Central memory CD8-positive, alpha-beta T cell (primary cell): ENCODE data around the gene FAT1.

Source experiments
- ATAC-seq: fragments of 150-1000 bp; cut with Tn5 transposase; replicated peaks from 2 replicates; pipeline ENCODE4 v1.10.0; 2022; ENCODE audit warnings: mild to moderate bottlenecking, moderate FRiP score, moderate number of reproducible peaks; ENCODE audit not compliant: poor library complexity, severe bottlenecking; ENCODE audit errors: extremely low read depth
- DNase-seq, 2 donors: peaks; one replicate each; pipeline ENCODE4 v3.0.0; 2021; ENCODE audit warnings: low spot score in 2 of 2
- H3K27ac Mint-ChIP-seq: one replicate; pipeline ENCODE4 v1.8.0; 2022; ENCODE audit warnings: low read depth, mild to moderate bottlenecking, moderate library complexity, mixed read lengths
- H3K27me3 Mint-ChIP-seq: one replicate; pipeline ENCODE4 v1.8.0; 2022; ENCODE audit warnings: mixed read lengths
- H3K36me3 Mint-ChIP-seq: one replicate; pipeline ENCODE4 v1.8.0; 2022; ENCODE audit warnings: mild to moderate bottlenecking, moderate library complexity, mixed read lengths; ENCODE audit not compliant: insufficient read depth
- H3K4me1 Mint-ChIP-seq: one replicate; pipeline ENCODE4 v1.8.0; 2022; ENCODE audit warnings: mixed read lengths
- H3K4me3 Mint-ChIP-seq: one replicate; pipeline ENCODE4 v1.8.0; 2022; ENCODE audit warnings: mild to moderate bottlenecking, moderate library complexity, mixed read lengths
- H3K9me3 Mint-ChIP-seq: one replicate; pipeline ENCODE4 v1.8.0; 2022; ENCODE audit warnings: mixed read lengths

Gene FAT1

GRCh38 chr4:186740822-186741221 lies 17.2 kb upstream of the FAT1 start:
- DNase-seq = no peak
- no peaks in the 10 kb centered on the region for H3K36me3 Mint-ChIP-seq
- no peak for ATAC-seq
- no peaks in the 10 kb centered on the region for H3K4me1 Mint-ChIP-seq
- H3K27ac Mint-ChIP-seq = no peak overlapping the region
- H3K9me3 Mint-ChIP-seq = peaks cover 6% of the 10 kb centered on the region
- H3K27me3 Mint-ChIP-seq = no peaks in the 10 kb centered on the region
- H3K4me3 Mint-ChIP-seq = no peak overlapping the region

DNA sequence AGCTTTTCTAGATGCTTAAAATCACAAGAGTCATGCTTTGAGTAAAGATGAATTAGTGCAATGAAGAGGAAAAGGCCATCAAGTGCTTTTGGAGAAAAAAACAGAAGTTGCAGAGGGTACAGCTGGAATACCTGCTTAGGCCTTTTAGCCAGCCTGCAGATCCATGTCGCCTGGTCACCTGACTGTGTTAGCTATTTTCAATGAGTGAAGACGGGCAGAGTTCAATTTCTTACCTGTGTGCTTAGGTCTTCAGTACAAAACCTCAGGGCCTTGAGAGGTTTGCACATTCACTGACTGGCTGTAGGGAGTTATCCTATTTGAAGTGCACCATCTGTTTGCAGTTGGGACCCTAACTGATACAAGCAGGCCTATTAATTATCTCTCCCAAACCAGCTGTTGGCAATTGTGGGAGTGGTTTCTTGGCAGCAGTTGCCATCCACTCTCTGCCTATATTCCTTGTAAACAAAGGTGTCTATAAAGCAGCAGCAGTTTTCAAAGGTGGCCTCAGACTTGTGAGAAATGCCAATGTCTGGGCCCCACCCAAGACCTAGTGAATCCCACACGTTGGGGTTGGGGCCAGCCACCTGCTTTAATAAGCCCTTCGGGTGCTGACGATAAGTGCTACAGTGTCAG lies 16.3 kb upstream of the FAT1 start:
- no peaks in the 10 kb centered on the region for H3K36me3 Mint-ChIP-seq
- H3K4me1 Mint-ChIP-seq = no peaks in the 10 kb centered on the region
- no peaks in the 10 kb centered on the region for H3K27me3 Mint-ChIP-seq
- H3K27ac Mint-ChIP-seq = no peak overlapping the region
- no peak for DNase-seq
- no peak for ATAC-seq
- H3K9me3 Mint-ChIP-seq = peaks cover 6% of the 10 kb centered on the region
- H3K4me3 Mint-ChIP-seq = no peak overlapping the region

GRCh38 chr4:186739317-186739716 lies 15.7 kb upstream of the FAT1 start:
- Mint-ChIP-seq H3K27ac (no peak overlapping the region), H3K4me3 (no peak overlapping the region), H3K36me3 (peaks cover 2% of the 10 kb centered on the region), H3K27me3 (no peaks in the 10 kb centered on the region), H3K4me1 (no peaks in the 10 kb centered on the region), H3K9me3 (peaks cover 6% of the 10 kb centered on the region)
- no peak for ATAC-seq
- DNase-seq = no peak

- H3K27me3 Mint-ChIP-seq = no peaks in the 10 kb centered on the region
- peaks cover 6% of the 10 kb centered on the region for H3K9me3 Mint-ChIP-seq
- no peak for DNase-seq
Measured at GRCh38 chr4:186738421-186738820, 14.8 kb upstream of the FAT1 start.

DNA sequence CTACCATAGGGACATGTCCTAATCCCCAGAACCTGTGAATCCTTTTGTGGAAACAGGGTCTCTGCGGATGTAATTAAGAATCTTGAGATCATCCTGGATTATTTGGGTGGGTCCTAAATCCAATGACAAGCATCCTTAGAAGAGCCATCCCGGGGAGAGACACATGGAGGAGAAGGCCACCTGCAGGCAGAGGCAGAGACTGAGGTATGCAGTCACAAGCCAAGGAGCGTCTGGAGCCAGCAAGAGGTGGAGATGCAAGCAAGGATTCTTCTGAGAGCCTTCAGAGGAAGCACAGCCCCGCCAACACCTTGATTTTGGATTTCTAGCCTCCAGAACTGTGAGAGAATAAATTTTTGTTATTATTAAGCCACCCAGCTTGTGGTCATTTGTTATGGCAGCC lies 13.8 kb upstream of the FAT1 start:
- Mint-ChIP-seq H3K9me3 (peaks cover 12% of the 10 kb centered on the region), H3K4me3 (no peak overlapping the region), H3K36me3 (peaks cover 2% of the 10 kb centered on the region), H3K27me3 (no peaks in the 10 kb centered on the region), H3K4me1 (no peaks in the 10 kb centered on the region), H3K27ac (no peak overlapping the region)
- no peak for DNase-seq
- no peak for ATAC-seq

More at GRCh38 chr4:186738421-186738820, 14.8 kb upstream of the FAT1 start:
- no peak overlapping the region for H3K27ac Mint-ChIP-seq
- H3K4me3 Mint-ChIP-seq = no peak overlapping the region
- H3K36me3 Mint-ChIP-seq = peaks cover 2% of the 10 kb centered on the region
- ATAC-seq = no peak
- no peaks in the 10 kb centered on the region for H3K4me1 Mint-ChIP-seq

GRCh38 chr4:186736466-186736865 lies 12.8 kb upstream of the FAT1 start:
- H3K9me3 Mint-ChIP-seq = peaks cover 14% of the 10 kb centered on the region
- no peak for ATAC-seq
- H3K27ac Mint-ChIP-seq = no peak overlapping the region
- H3K4me3 Mint-ChIP-seq = no peak overlapping the region
- H3K36me3 Mint-ChIP-seq = peaks cover 2% of the 10 kb centered on the region
- no peaks in the 10 kb centered on the region for H3K4me1 Mint-ChIP-seq
- DNase-seq = no peak
- no peaks in the 10 kb centered on the region for H3K27me3 Mint-ChIP-seq

DNA sequence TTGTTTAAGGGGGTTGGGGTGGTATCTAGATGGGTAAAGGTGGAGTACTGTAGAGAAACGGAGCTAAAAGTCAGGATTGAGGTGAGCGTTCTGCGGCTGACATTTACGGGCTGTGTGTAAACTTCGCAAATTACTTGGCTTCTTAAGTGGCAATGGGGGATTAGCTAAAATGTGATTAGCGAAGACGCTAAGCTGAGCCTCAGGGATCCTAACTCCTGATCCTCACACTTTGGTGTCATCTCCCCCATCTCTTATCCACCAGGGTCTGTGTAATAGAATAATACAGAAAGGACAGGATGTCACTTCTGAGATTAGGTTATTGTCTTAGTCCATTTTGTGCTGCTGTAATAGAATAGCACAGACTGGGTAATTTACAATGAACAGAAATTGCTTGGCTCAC lies 10.6 kb upstream of the FAT1 start:
- DNase-seq (no peak), ATAC-seq (no peak)
- H3K9me3 Mint-ChIP-seq = peaks cover 8% of the 10 kb centered on the region
- H3K27me3 Mint-ChIP-seq = no peaks in the 10 kb centered on the region
- H3K27ac Mint-ChIP-seq = no peak overlapping the region
- peaks cover 2% of the 10 kb centered on the region for H3K36me3 Mint-ChIP-seq
- H3K4me1 Mint-ChIP-seq = no peaks in the 10 kb centered on the region
- no peak overlapping the region for H3K4me3 Mint-ChIP-seq

DNA sequence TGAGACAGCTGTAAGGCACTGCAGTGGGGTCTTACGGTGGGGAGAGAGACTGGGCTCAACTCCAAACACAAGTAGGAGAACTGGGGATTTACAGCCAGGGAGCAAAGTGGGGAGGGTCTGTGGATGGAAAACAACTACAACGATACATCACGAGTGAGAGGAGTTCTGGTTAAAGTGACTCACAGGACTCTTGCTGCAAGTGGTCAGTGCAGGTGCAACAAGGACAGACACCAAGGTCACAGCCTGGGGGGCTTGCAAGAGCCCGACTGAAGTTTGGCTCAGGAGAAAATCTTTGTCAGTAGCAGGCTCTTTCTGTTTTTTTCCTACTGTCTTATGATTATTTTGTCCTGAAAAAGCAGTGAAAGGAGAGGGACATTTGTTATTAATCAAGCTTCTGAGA lies 10.1 kb upstream of the FAT1 start:
- Mint-ChIP-seq H3K9me3 (peaks cover 8% of the 10 kb centered on the region), H3K27me3 (no peaks in the 10 kb centered on the region), H3K4me1 (no peaks in the 10 kb centered on the region), H3K4me3 (no peak overlapping the region), H3K36me3 (peaks cover 2% of the 10 kb centered on the region), H3K27ac (no peak overlapping the region)
- DNase-seq (no peak), ATAC-seq (no peak)

GRCh38 chr4:186730621-186731020 lies 7.0 kb upstream of the FAT1 start:
- H3K27me3 Mint-ChIP-seq = peaks cover 25% of the 10 kb centered on the region
- H3K27ac Mint-ChIP-seq = no peak overlapping the region
- ATAC-seq (no peak), DNase-seq (no peak)
- H3K9me3 Mint-ChIP-seq = peaks cover 8% of the 10 kb centered on the region
- no peak overlapping the region for H3K4me3 Mint-ChIP-seq
- no peaks in the 10 kb centered on the region for H3K4me1 Mint-ChIP-seq
- H3K36me3 Mint-ChIP-seq = peaks cover 2% of the 10 kb centered on the region

GRCh38 chr4:186729856-186730255 lies 6.2 kb upstream of the FAT1 start:
- H3K4me1 Mint-ChIP-seq = no peaks in the 10 kb centered on the region
- H3K27me3 Mint-ChIP-seq = peaks cover 33% of the 10 kb centered on the region
- peaks cover 4% of the 10 kb centered on the region for H3K36me3 Mint-ChIP-seq
- DNase-seq = no peak
- ATAC-seq = no peak
- H3K4me3 Mint-ChIP-seq = no peak overlapping the region
- H3K27ac Mint-ChIP-seq = no peak overlapping the region
- H3K9me3 Mint-ChIP-seq = peaks cover 8% of the 10 kb centered on the region

DNA sequence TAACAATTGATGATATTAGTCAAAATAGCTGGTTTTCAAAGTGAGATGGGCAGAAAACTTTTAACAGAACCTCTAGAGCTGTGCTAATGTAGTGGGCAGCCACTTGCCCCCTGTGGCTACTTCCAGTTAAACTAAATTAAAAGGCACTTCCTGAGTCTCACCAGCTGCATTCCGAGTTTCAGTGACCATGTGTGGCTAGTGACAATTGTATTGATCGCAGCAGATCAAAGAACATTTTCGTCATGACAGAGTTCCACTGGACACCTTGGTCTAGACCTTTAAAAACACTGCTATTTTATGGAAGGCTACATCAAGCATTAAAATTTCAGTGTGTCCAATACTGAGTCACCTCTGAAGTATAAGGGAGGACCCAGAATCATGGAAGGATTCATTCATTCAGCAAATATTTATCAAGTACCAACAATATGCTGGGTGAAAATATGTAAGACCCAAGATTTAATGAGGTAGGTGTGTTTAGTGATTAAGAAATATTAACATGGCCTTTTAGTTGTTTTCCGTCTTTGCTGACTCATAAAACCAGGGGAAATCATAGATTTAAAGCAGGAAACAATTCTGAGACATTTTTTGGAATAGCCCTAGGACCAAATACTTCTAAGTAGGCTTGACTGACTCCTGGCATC lies 5.1 kb upstream of the FAT1 start:
- Mint-ChIP-seq H3K4me1 (no peaks in the 10 kb centered on the region), H3K27ac (no peak overlapping the region), H3K4me3 (no peak overlapping the region), H3K27me3 (peaks cover 35% of the 10 kb centered on the region), H3K9me3 (peaks cover 8% of the 10 kb centered on the region), H3K36me3 (peaks cover 2% of the 10 kb centered on the region)
- ATAC-seq (no peak), DNase-seq (no peak)

DNA sequence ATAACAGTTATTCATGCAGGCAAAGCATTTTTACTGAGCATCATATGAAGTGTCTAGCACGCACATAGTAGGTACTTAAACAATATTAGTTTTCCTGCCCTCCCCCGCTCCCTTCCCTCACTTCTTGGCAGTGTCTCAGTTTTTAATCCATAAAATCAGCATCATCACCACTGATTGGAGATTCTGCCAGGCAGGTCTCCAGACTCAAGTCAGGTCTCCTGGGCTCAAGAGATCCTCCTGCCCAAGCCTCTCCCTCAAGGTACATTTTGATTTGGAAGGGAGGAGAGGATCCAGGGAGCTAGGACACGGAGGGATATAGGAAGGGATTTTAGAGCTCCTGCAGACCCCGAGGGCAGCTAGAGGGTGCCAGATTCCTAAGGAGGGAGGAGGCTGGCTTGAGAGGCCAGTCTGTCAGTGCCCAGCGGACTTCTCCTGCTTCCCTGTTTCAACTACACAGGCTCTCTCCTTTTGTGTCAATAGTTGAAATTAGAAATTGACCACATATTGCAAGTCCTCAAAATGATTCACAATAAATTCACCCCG lies 4.4 kb upstream of the FAT1 start:
- Mint-ChIP-seq H3K27ac (no peak overlapping the region), H3K4me3 (no peak overlapping the region)
- DNase-seq = no peak

More for the DNA sequence above, 4.4 kb upstream of the FAT1 start:
- H3K36me3 Mint-ChIP-seq = peaks cover 2% of the 10 kb centered on the region
- no peak for ATAC-seq
- H3K4me1 Mint-ChIP-seq = no peaks in the 10 kb centered on the region
- peaks cover 35% of the 10 kb centered on the region for H3K27me3 Mint-ChIP-seq
- H3K9me3 Mint-ChIP-seq = peaks cover 8% of the 10 kb centered on the region
